Spleen (tissue), 11 donors: ENCODE data around the gene ACOT12. TPM values are rescaled to one million over a fixed set of nuclear protein-coding genes. Genes with fewer than 3 reads are reported as not detected.

Experiments
- DNase-seq: peaks from one replicate; pipeline ENCODE4 v3.0.0-alpha.2; 2020
- H3K27ac ChIP-seq, 8 donors: fragments of 200-600 bp; sonication (generic) in 7 of 8; 1 replicate in 4 of 8; 2 replicates in 4 of 8; pipeline versions ENCODE4 v1.5.0 to v1.8.0; 2016 to 2021; ENCODE audit warnings: inconsistent platforms in 4 of 8, mild to moderate bottlenecking in 4 of 8, moderate library complexity in 1 of 8
- H3K27me3 ChIP-seq, 7 donors: fragments of 200-600 bp; sonication (generic) in 6 of 7; replicated peaks in 1 of 7; 1 replicate in 4 of 7; 2 replicates in 3 of 7; pipeline versions ENCODE4 v1.5.0 to v1.8.0; 2016 to 2021; ENCODE audit warnings: inconsistent platforms in 3 of 7, mild to moderate bottlenecking in 1 of 7
- H3K36me3 ChIP-seq, 6 donors: fragments of 200-600 bp; sonication (generic) in 5 of 6; 1 replicate in 4 of 6; 2 replicates in 2 of 6; pipeline versions ENCODE4 v1.5.0 to v1.8.0; 2016 to 2021; ENCODE audit warnings: inconsistent platforms in 2 of 6
- H3K4me1 ChIP-seq, 6 donors: fragments of 200-600 bp; sonication (generic) in 5 of 6; 1 replicate in 3 of 6; 2 replicates in 3 of 6; pipeline versions ENCODE4 v1.5.0 to v1.8.0; 2016 to 2021; ENCODE audit warnings: inconsistent platforms in 3 of 6
- H3K4me3 ChIP-seq, 8 donors: fragments of 200-600 bp; sonication (generic) in 7 of 8; 1 replicate in 4 of 8; 2 replicates in 4 of 8; pipeline versions ENCODE4 v1.5.0 to v1.8.0; 2016 to 2021; ENCODE audit warnings: inconsistent platforms in 4 of 8, mild to moderate bottlenecking in 4 of 8, moderate library complexity in 2 of 8
- H3K9me3 ChIP-seq, 8 donors: fragments of 200-600 bp; sonication (generic) in 7 of 8; 1 replicate in 4 of 8; 2 replicates in 4 of 8; pipeline versions ENCODE4 v1.5.0 to v1.8.0; 2016 to 2021; ENCODE audit warnings: inconsistent platforms in 4 of 8
- POLR2A ChIP-seq, 3 donors: fragments of 450-650 bp; IDR thresholded peaks; one replicate each; pipeline ENCODE4 v1.5.1; 2017; ENCODE audit warnings: antibody characterized with exemption in 3 of 3, mild to moderate bottlenecking in 1 of 3
- POLR2AphosphoS5 ChIP-seq, 3 donors: sonication (generic); formaldehyde crosslinking; IDR thresholded peaks; one replicate each; pipeline ENCODE4 v1.5.1; 2017; ENCODE audit warnings: antibody characterized with exemption in 3 of 3
- WGBS, 5 donors: extraction: QIAGEN DNeasy Blood & Tissue Kit in 3 of 5; methylation state at CpG; one replicate each; pipeline versions ENCODE4 v1.1.5 to v1.1.7; 2013 to 2018; 5-methylcytosine and 5-hydroxymethylcytosine counted together
- intact Hi-C: fragments of 100-400 bp; cut with DNase I; formaldehyde crosslinking; loops from one replicate; pipeline ENCODE4 v1.15.0; 2023; ENCODE audit warnings: low total_unique reads
- polyA plus RNA-seq, 3 donors: library from polyadenylated mRNA; stranded (reverse); fragments of 200-250 nt; gene quantifications; one replicate each; pipeline ENCODE4 v1.2.1, GENCODE V29; 2013
- total RNA-seq, 7 donors: library from RNA; depleted of rRNA in 3 of 7; stranded (reverse); fragments of >200 nt in 3 of 7; fragmentation: NEBNext Ultra II Directional in 4 of 7; extraction: Animal tissue kit (Norgen Biotek cat#: 25700) in 4 of 7; gene quantifications; one replicate each; pipeline versions ENCODE4 v1.1.0 to v1.2.1, GENCODE V29; 2016 to 2021
- TF ChIP-seq, protein P1 (sequence below), 11 experiments: fragments of 200-600 bp in 7 of 11; fragments of 450-650 bp in 4 of 11; sonication (generic) in 4 of 11; IDR thresholded peaks in 8 of 11; conservative IDR thresholded peaks in 3 of 11; 1 replicate in 7 of 11; 2 replicates in 4 of 11; pipeline versions ENCODE4 v1.4.0 to v1.8.0; 2016 to 2021; ENCODE audit warnings: antibody characterized with exemption in 11 of 11, inconsistent platforms in 4 of 11, mild to moderate bottlenecking in 1 of 11
- donor health status: healthy with polysubstance abuse.
- donor health status: DM: no; HTN: no; CAD: no; lungs with moderate emphysema.
- donor health status: DM: no; HTN: no; CAD: no.
- donor health status: Bipolar disorder and iron deficiency.
- donor health status: healthy.
- donor health status: DM: no; HTN: no; CAD: no.
- donor health status: DM: yes; HTN: yes; CAD: no.

ACOT12 gene
- total and polyA plus RNA-seq, 10 donors = 0.03 TPM; not detected in 9

GRCh38 chr5:81405126-81405891, 11.4 kb upstream of the ACOT12 start:
- intact Hi-C loops = no loop called here
- Histone ChIP-seq H3K4me1 (no peaks in the 10 kb centered on the region), H3K4me3 (no peak overlapping the region), H3K27me3 (no peaks in the 10 kb centered on the region), H3K9me3 (no peaks in the 10 kb centered on the region), H3K36me3 (no peaks in the 10 kb centered on the region), H3K27ac (no peak overlapping the region)
- 91 to 95% (median 92%) methylated on average over 7 of the region's 7 CpGs for WGBS, 5 donors
- no peak for TF ChIP-seq POLR2A (IDR thresholded peaks at IDR 0.05)
- TF ChIP-seq POLR2AphosphoS5 (IDR thresholded peaks at IDR 0.05) = no peak
- TF ChIP-seq, protein P1, sequence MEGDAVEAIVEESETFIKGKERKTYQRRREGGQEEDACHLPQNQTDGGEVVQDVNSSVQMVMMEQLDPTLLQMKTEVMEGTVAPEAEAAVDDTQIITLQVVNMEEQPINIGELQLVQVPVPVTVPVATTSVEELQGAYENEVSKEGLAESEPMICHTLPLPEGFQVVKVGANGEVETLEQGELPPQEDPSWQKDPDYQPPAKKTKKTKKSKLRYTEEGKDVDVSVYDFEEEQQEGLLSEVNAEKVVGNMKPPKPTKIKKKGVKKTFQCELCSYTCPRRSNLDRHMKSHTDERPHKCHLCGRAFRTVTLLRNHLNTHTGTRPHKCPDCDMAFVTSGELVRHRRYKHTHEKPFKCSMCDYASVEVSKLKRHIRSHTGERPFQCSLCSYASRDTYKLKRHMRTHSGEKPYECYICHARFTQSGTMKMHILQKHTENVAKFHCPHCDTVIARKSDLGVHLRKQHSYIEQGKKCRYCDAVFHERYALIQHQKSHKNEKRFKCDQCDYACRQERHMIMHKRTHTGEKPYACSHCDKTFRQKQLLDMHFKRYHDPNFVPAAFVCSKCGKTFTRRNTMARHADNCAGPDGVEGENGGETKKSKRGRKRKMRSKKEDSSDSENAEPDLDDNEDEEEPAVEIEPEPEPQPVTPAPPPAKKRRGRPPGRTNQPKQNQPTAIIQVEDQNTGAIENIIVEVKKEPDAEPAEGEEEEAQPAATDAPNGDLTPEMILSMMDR (IDR thresholded peaks at IDR 0.05 in 8 of 11, conservative IDR thresholded peaks at IDR 0.05 in 3 of 11) = no peak
- DNase-seq = no peak

GRCh38 chr5:81402192-81402930, 8.4 kb upstream of the ACOT12 start:
- Histone ChIP-seq H3K4me3 (no peak overlapping the region), H3K27ac (no peak overlapping the region), H3K9me3 (no peaks in the 10 kb centered on the region), H3K36me3 (no peaks in the 10 kb centered on the region), H3K4me1 (no peaks in the 10 kb centered on the region), H3K27me3 (peaks cover 0 to 14% (median 0%) of the 10 kb centered on the region in 7 donors)
- DNase-seq = no peak
- intact Hi-C loops = no loop called here
- TF ChIP-seq, protein P1 (IDR thresholded peaks at IDR 0.05 in 8 of 11, conservative IDR thresholded peaks at IDR 0.05 in 3 of 11) = no peak
- TF ChIP-seq POLR2AphosphoS5 (IDR thresholded peaks at IDR 0.05) (no peak), POLR2A (IDR thresholded peaks at IDR 0.05) (no peak)
- WGBS, 5 donors = 54 to 69% (median 57%) methylated on average over 2 of the region's 2 CpGs

GRCh38 chr5:81401266-81401665, 7.3 kb upstream of the ACOT12 start:
- intact Hi-C loops = no loop called here

More at GRCh38 chr5:81401266-81401665, 7.3 kb upstream of the ACOT12 start:
- 86 to 94% (median 87%) methylated on average over 10 to 11 of the region's 11 CpGs for WGBS, 5 donors
- DNase-seq = no peak
- no peaks in the 10 kb centered on the region for H3K9me3 ChIP-seq
- no peaks in the 10 kb centered on the region for H3K36me3 ChIP-seq
- no peaks in the 10 kb centered on the region for H3K4me1 ChIP-seq
- no peak overlapping the region for H3K27ac ChIP-seq
- no peak overlapping the region for H3K4me3 ChIP-seq
- H3K27me3 ChIP-seq = peaks cover 0 to 25% (median 0%) of the 10 kb centered on the region in 7 donors
- TF ChIP-seq POLR2AphosphoS5 (IDR thresholded peaks at IDR 0.05) (peak in 2 of 3 donors; percentile 17 to 35), POLR2A (IDR thresholded peaks at IDR 0.05) (no peak)
- TF ChIP-seq, protein P1 (IDR thresholded peaks at IDR 0.05 in 8 of 11, conservative IDR thresholded peaks at IDR 0.05 in 3 of 11) = no peak
